Cardiac fibroblast (primary cell): ENCODE measurements around the gene TAOK3.

Experiments
- DNase-seq, 2 donors: peaks; one replicate each; pipeline versions ENCODE4 v3.0.0 to v3.0.0-alpha.2; 2010; ENCODE audit warnings: low read depth in 2 of 2
- H3K4me3 ChIP-seq, 2 donors: replicated peaks in 1 of 2; 1 replicate in 1 of 2; 2 replicates in 1 of 2; pipeline ENCODE4 v1.5.1; 2011; ENCODE audit warnings: low read depth in 2 of 2, low read length in 2 of 2, mild to moderate bottlenecking in 2 of 2, moderate library complexity in 1 of 2
- CTCF ChIP-seq: IDR thresholded peaks from one replicate; pipeline ENCODE4 v1.5.1; 2011; ENCODE audit warnings: low read depth, mild to moderate bottlenecking, low read length, inconsistent platforms

Gene TAOK3

GRCh38 chr12:118160536-118160935 is 212.2 kb downstream of the TAOK3 start:
- TF ChIP-seq CTCF, result no peak
- no peak overlapping the region for H3K4me3 ChIP-seq
- DNase-seq, result no peak

GRCh38 chr12:118151755-118152154 is 221.0 kb downstream of the TAOK3 start:
- no peak for DNase-seq
- H3K4me3 ChIP-seq, result no peak overlapping the region
- no peak for TF ChIP-seq CTCF

GRCh38 chr12:118150625-118151024 is 222.1 kb downstream of the TAOK3 start:
- DNase-seq, result no peak
- no peak overlapping the region for H3K4me3 ChIP-seq
- no peak for TF ChIP-seq CTCF

GRCh38 chr12:118148287-118148686 is 224.4 kb downstream of the TAOK3 start:
- no peak for DNase-seq
- H3K4me3 ChIP-seq, result no peak overlapping the region
- no peak for TF ChIP-seq CTCF

- no peak for TF ChIP-seq CTCF
- H3K4me3 ChIP-seq, result no peak overlapping the region
- DNase-seq, result no peak
Measured at GRCh38 chr12:118145798-118146156, 226.9 kb downstream of the TAOK3 start.

- TF ChIP-seq CTCF, result no peak
- H3K4me3 ChIP-seq, result no peak overlapping the region
- no peak for DNase-seq
Measured at GRCh38 chr12:118145113-118145797, 227.5 kb downstream of the TAOK3 start.

- H3K4me3 ChIP-seq, result no peak overlapping the region
- no peak for TF ChIP-seq CTCF
- no peak for DNase-seq
Measured at GRCh38 chr12:118144499-118144898, 228.2 kb downstream of the TAOK3 start.
